Mesendoderm (in vitro differentiated cells): ENCODE data around the gene HEATR3.

Experiments used
- DNase-seq: peaks from one replicate; pipeline ENCODE4 v3.0.0; 2013
- H2AK5ac ChIP-seq: 2 replicates; pipeline ENCODE4 v1.6.1; 2013; ENCODE audit warnings: low read length, inconsistent platforms
- H2BK120ac ChIP-seq: 2 replicates; pipeline ENCODE4 v1.6.1; 2013; ENCODE audit warnings: low read depth, mild to moderate bottlenecking, low read length, moderate library complexity, mixed read lengths
- H2BK15ac ChIP-seq: replicated peaks from 2 replicates; pipeline ENCODE4 v1.6.1; 2013; ENCODE audit warnings: low read depth, mild to moderate bottlenecking, moderate library complexity
- H2BK5ac ChIP-seq: 2 replicates; pipeline ENCODE4 v1.6.1; 2013; ENCODE audit warnings: low read length, inconsistent platforms
- H3K18ac ChIP-seq: 2 replicates; pipeline ENCODE4 v1.6.1; 2013; ENCODE audit warnings: mild to moderate bottlenecking, low read length, mixed read lengths
- H3K23ac ChIP-seq: one replicate; pipeline ENCODE4 v1.6.1; 2013; ENCODE audit warnings: low read length
- H3K27ac ChIP-seq: 2 replicates; pipeline ENCODE4 v1.5.1; 2013; ENCODE audit warnings: low read depth, mild to moderate bottlenecking, inconsistent platforms, low read length, moderate library complexity
- H3K27me3 ChIP-seq: 2 replicates; pipeline ENCODE4 v1.6.1; 2013; ENCODE audit warnings: low read length, control low read depth, mild to moderate bottlenecking, inconsistent platforms; ENCODE audit not compliant: insufficient read depth, poor library complexity
- H3K36me3 ChIP-seq: 2 replicates; pipeline ENCODE4 v1.6.1; 2013; ENCODE audit warnings: low read length, inconsistent platforms; ENCODE audit not compliant: control insufficient read depth, insufficient read depth
- H3K4ac ChIP-seq: one replicate; pipeline ENCODE4 v1.6.1; 2013; ENCODE audit warnings: low read depth, mild to moderate bottlenecking, low read length, moderate library complexity
- H3K4me1 ChIP-seq: 2 replicates; pipeline ENCODE4 v1.6.1; 2013; ENCODE audit warnings: low read depth, low read length, inconsistent platforms; ENCODE audit not compliant: control insufficient read depth
- H3K4me2 ChIP-seq: 2 replicates; pipeline ENCODE4 v1.6.1; 2013; ENCODE audit warnings: low read length
- H3K4me3 ChIP-seq: 2 replicates; pipeline ENCODE4 v1.5.1; 2013; ENCODE audit warnings: mild to moderate bottlenecking, low read length
- H3K56ac ChIP-seq: one replicate; pipeline ENCODE4 v1.6.1; 2013; ENCODE audit warnings: low read length
- H3K79me1 ChIP-seq: 2 replicates; pipeline ENCODE4 v1.6.1; 2013; ENCODE audit warnings: low read length, inconsistent platforms
- H3K79me2 ChIP-seq: 2 replicates; pipeline ENCODE4 v1.6.1; 2013; ENCODE audit warnings: mild to moderate bottlenecking, low read length; ENCODE audit not compliant: control insufficient read depth, insufficient read depth
- H3K9ac ChIP-seq: 2 replicates; pipeline ENCODE4 v1.6.1; 2013; ENCODE audit warnings: low read length, inconsistent platforms
- H4K5ac ChIP-seq: one replicate; pipeline ENCODE4 v1.6.1; 2013; ENCODE audit warnings: low read length
- H4K8ac ChIP-seq: one replicate; pipeline ENCODE4 v1.6.1; 2013; ENCODE audit warnings: low read depth, mild to moderate bottlenecking, control low read depth, low read length, moderate library complexity
- WGBS: extraction: QIAGEN DNeasy Blood & Tissue Kit; methylation state at CpG from one replicate; pipeline ENCODE4 v1.1.7; 2013; ENCODE audit warnings: low lambda C conversion rate, missing lambda C conversion rate; ENCODE audit not compliant: insufficient coverage; ENCODE audit errors: extremely low coverage; 5-methylcytosine and 5-hydroxymethylcytosine counted together

The HEATR3 gene

GRCh38 chr16:50045412-50045811 is 20.4 kb upstream of the HEATR3 start:
- no peak overlapping the region for H2BK5ac ChIP-seq
- no peak overlapping the region for H2BK120ac ChIP-seq
- H3K79me2 ChIP-seq, result no peaks in the 10 kb centered on the region
- no peaks in the 10 kb centered on the region for H3K36me3 ChIP-seq
- no peak overlapping the region for H3K18ac ChIP-seq
- H2AK5ac ChIP-seq, result no peak overlapping the region
- H3K27me3 ChIP-seq, result no peaks in the 10 kb centered on the region
- no peaks in the 10 kb centered on the region for H3K4me1 ChIP-seq
- no peak overlapping the region for H4K8ac ChIP-seq
- no peak overlapping the region for H3K9ac ChIP-seq
- H3K27ac ChIP-seq, result no peak overlapping the region
- no peak overlapping the region for H3K4me2 ChIP-seq
- no peak overlapping the region for H4K5ac ChIP-seq
- H2BK15ac ChIP-seq, result no peak overlapping the region
- no peaks in the 10 kb centered on the region for H3K79me1 ChIP-seq
- no peak for DNase-seq
- no peak overlapping the region for H3K4ac ChIP-seq
- no peak overlapping the region for H3K23ac ChIP-seq
- WGBS, result no CpG with 5 or more reads among the region's 4 CpGs
- H3K56ac ChIP-seq, result no peak overlapping the region
- H3K4me3 ChIP-seq, result no peak overlapping the region

GRCh38 chr16:50046853-50047252 is 18.9 kb upstream of the HEATR3 start:
- Histone ChIP-seq H3K9ac (no peak overlapping the region), H3K4ac (no peak overlapping the region), H3K4me1 (no peaks in the 10 kb centered on the region), H3K4me2 (no peak overlapping the region), H3K79me2 (no peaks in the 10 kb centered on the region), H3K36me3 (no peaks in the 10 kb centered on the region), H3K18ac (no peak overlapping the region), H3K23ac (no peak overlapping the region), H2BK15ac (no peak overlapping the region), H2BK120ac (no peak overlapping the region), H2AK5ac (no peak overlapping the region), H2BK5ac (no peak overlapping the region), H3K27me3 (no peaks in the 10 kb centered on the region), H4K5ac (no peak overlapping the region), H3K4me3 (no peak overlapping the region), H3K27ac (no peak overlapping the region), H3K56ac (no peak overlapping the region), H4K8ac (no peak overlapping the region), H3K79me1 (no peaks in the 10 kb centered on the region)
- no peak for DNase-seq
- WGBS, result no CpG with 5 or more reads among the region's 6 CpGs

- Histone ChIP-seq H3K79me1 (no peaks in the 10 kb centered on the region), H2AK5ac (no peak overlapping the region), H3K18ac (no peak overlapping the region), H3K23ac (no peak overlapping the region), H3K4me3 (no peak overlapping the region), H3K56ac (no peak overlapping the region), H3K79me2 (no peaks in the 10 kb centered on the region), H3K9ac (no peak overlapping the region), H3K4me2 (no peak overlapping the region), H3K36me3 (no peaks in the 10 kb centered on the region), H3K27me3 (no peaks in the 10 kb centered on the region), H2BK5ac (no peak overlapping the region), H3K4ac (no peak overlapping the region), H2BK120ac (no peak overlapping the region), H4K8ac (no peak overlapping the region), H2BK15ac (no peak overlapping the region), H4K5ac (no peak overlapping the region), H3K4me1 (no peaks in the 10 kb centered on the region), H3K27ac (no peak overlapping the region)
- DNase-seq, result no peak
- WGBS, result no CpG with 5 or more reads among the region's 2 CpGs
Measured at GRCh38 chr16:50047864-50048263, 17.9 kb upstream of the HEATR3 start.

GRCh38 chr16:50050802-50051201 is 15.0 kb upstream of the HEATR3 start:
- no peak overlapping the region for H3K23ac ChIP-seq
- no peak overlapping the region for H3K4ac ChIP-seq
- H4K5ac ChIP-seq, result no peak overlapping the region
- WGBS, result no CpG with 5 or more reads among the region's 2 CpGs
- no peak overlapping the region for H4K8ac ChIP-seq
- no peaks in the 10 kb centered on the region for H3K79me1 ChIP-seq
- no peak overlapping the region for H3K9ac ChIP-seq
- no peak overlapping the region for H3K4me3 ChIP-seq
- H3K18ac ChIP-seq, result no peak overlapping the region
- H3K4me1 ChIP-seq, result no peaks in the 10 kb centered on the region
- H3K36me3 ChIP-seq, result no peaks in the 10 kb centered on the region
- no peaks in the 10 kb centered on the region for H3K27me3 ChIP-seq
- H3K56ac ChIP-seq, result no peak overlapping the region
- DNase-seq, result no peak
- H2BK15ac ChIP-seq, result no peak overlapping the region
- H3K27ac ChIP-seq, result no peak overlapping the region
- H2BK120ac ChIP-seq, result no peak overlapping the region
- no peak overlapping the region for H3K4me2 ChIP-seq
- H2AK5ac ChIP-seq, result no peak overlapping the region
- H3K79me2 ChIP-seq, result no peaks in the 10 kb centered on the region
- H2BK5ac ChIP-seq, result no peak overlapping the region

- no peak overlapping the region for H3K4me3 ChIP-seq
- no peaks in the 10 kb centered on the region for H3K4me1 ChIP-seq
- H3K18ac ChIP-seq, result no peak overlapping the region
- no peak overlapping the region for H2BK5ac ChIP-seq
- WGBS, result no CpG with 5 or more reads among the region's 4 CpGs
- no peak overlapping the region for H2BK15ac ChIP-seq
- H4K8ac ChIP-seq, result no peak overlapping the region
- no peaks in the 10 kb centered on the region for H3K79me1 ChIP-seq
- no peak overlapping the region for H3K56ac ChIP-seq
- H3K27me3 ChIP-seq, result no peaks in the 10 kb centered on the region
- DNase-seq, result no peak
- H3K36me3 ChIP-seq, result no peaks in the 10 kb centered on the region
- H3K79me2 ChIP-seq, result no peaks in the 10 kb centered on the region
- no peak overlapping the region for H3K4ac ChIP-seq
- H3K27ac ChIP-seq, result no peak overlapping the region
- no peak overlapping the region for H4K5ac ChIP-seq
- H2AK5ac ChIP-seq, result no peak overlapping the region
- no peak overlapping the region for H3K4me2 ChIP-seq
- no peak overlapping the region for H2BK120ac ChIP-seq
- no peak overlapping the region for H3K23ac ChIP-seq
- H3K9ac ChIP-seq, result no peak overlapping the region
Measured at GRCh38 chr16:50056226-50056625, 9.5 kb upstream of the HEATR3 start.

- Histone ChIP-seq H2BK5ac (no peak overlapping the region), H3K79me1 (no peaks in the 10 kb centered on the region), H3K4ac (no peak overlapping the region), H4K8ac (no peak overlapping the region), H3K4me3 (no peak overlapping the region), H3K27ac (no peak overlapping the region), H3K18ac (no peak overlapping the region), H3K4me2 (no peak overlapping the region), H3K23ac (no peak overlapping the region), H4K5ac (no peak overlapping the region), H3K79me2 (no peaks in the 10 kb centered on the region), H3K27me3 (no peaks in the 10 kb centered on the region), H2AK5ac (no peak overlapping the region), H3K56ac (no peak overlapping the region), H3K4me1 (no peaks in the 10 kb centered on the region), H2BK120ac (no peak overlapping the region), H3K36me3 (no peaks in the 10 kb centered on the region), H3K9ac (no peak overlapping the region), H2BK15ac (no peak overlapping the region)
- DNase-seq, result no peak
- no CpG with 5 or more reads among the region's 28 CpGs for WGBS
Measured at GRCh38 chr16:50058091-50058771, 7.5 kb upstream of the HEATR3 start.
